Colon (tissue), 2 donors: Measurements from ENCODE around the gene CARNS1.
"Not testable (repeated sequence)": the region's sequence is repeated elsewhere in the genome, so short reads cannot be mapped to it uniquely, and the experiment has no call there.

Source experiments
- FAIRE-seq: peaks from 2 replicates; lab custom pipeline; 2012; peaks lifted over from hg19 to GRCh38; lab: Jason Lieb, UNC
- donor health status: control.
- donor health status: control.

The CARNS1 gene

GRCh38 chr11:67465530-67465929 lies 50.1 kb downstream of the CARNS1 start:
- FAIRE-seq: not testable (repeated sequence)

- no peak for FAIRE-seq
Observed at GRCh38 chr11:67466367-67466766, 50.9 kb downstream of the CARNS1 start.

GRCh38 chr11:67466962-67467771 lies 51.7 kb downstream of the CARNS1 start:
- no peak for FAIRE-seq

GRCh38 chr11:67468056-67468455 lies 52.6 kb downstream of the CARNS1 start:
- no peak for FAIRE-seq

GRCh38 chr11:67468456-67468758 lies 52.9 kb downstream of the CARNS1 start:
- no peak for FAIRE-seq

GRCh38 chr11:67468759-67469507 lies 53.5 kb downstream of the CARNS1 start, which contains the start of gene TMEM134:
TMEM134 (minus strand) TSS chr11:67469251; CDS start chr11:67469192, 59 bp downstream.
- FAIRE-seq: no peak

- no peak for FAIRE-seq
Observed at GRCh38 chr11:67469508-67469811, 54.0 kb downstream of the CARNS1 start.

GRCh38 chr11:67470337-67471002 lies 55.0 kb downstream of the CARNS1 start:
- no peak for FAIRE-seq

GRCh38 chr11:67472882-67473281 lies 57.4 kb downstream of the CARNS1 start:
- no peak for FAIRE-seq
